HCT116 (cell line): ENCODE measurements around the gene C3orf52. TPM values are rescaled to one million over a fixed set of nuclear protein-coding genes. Genes with fewer than 3 reads are reported as not detected.

Experiments
- ATAC-seq: fragments of 200-7000 bp; cut with Tn5 transposase; 2 replicates; pipeline ENCODE4 v1.9.1; 2020; ENCODE audit warnings: mild to moderate bottlenecking, moderate library complexity
- BruUV-seq: library from RNA; stranded (reverse); fragments of 400-500 nt; replicated peaks from 2 replicates; lab custom pipeline; 2021; lab: Mats Ljungman, UMichigan
- CTCF ChIA-PET: fragments of 300-600 bp; sonication (Branson Sonifier 250); formaldehyde crosslinking; loops from one replicate; lab custom pipeline; 2021; ENCODE audit warnings: antibody characterized with exemption; lab: Charles Lee
- POLR2A ChIA-PET: fragments of 300-600, 350-600 bp; sonication (Branson Sonifier 250); formaldehyde crosslinking; loops from one replicate; lab custom pipeline; 2021; ENCODE audit warnings: antibody characterized with exemption; lab: Charles Lee
- RAD21 ChIA-PET, 2 experiments: fragments of 300-600 bp; sonication (Branson Sonifier 250); formaldehyde crosslinking; loops; one replicate each; lab custom pipeline; 2023; ENCODE audit warnings: low total read pairs in 2 of 2; ENCODE audit not compliant: uncharacterized antibody in 2 of 2, unreplicated experiment in 2 of 2, low non-redundant PET in 1 of 2; lab: Charles Lee
- DNase-seq: peaks from one replicate; pipeline ENCODE4 v3.0.0-alpha.2; 2010; ENCODE audit warnings: low read depth, low spot score
- H2AFZ ChIP-seq: fragments of 200-600 bp; shearing (Covaris generic), sonication (generic); 2 replicates; pipeline ENCODE4 v1.6.1; 2017; ENCODE audit warnings: low read depth, mixed run types, mixed read lengths, antibody characterized with exemption, low read length; ENCODE audit not compliant: poor library complexity, severe bottlenecking
- H3K27ac ChIP-seq: 2 replicates; pipeline ENCODE4 v1.5.1; 2012; ENCODE audit warnings: low read depth, low read length
- H3K27me3 ChIP-seq: fragments of 200-600 bp; sonication (generic); 2 replicates; pipeline ENCODE4 v1.6.1; 2016; ENCODE audit warnings: mixed run types, low read length, mixed read lengths; ENCODE audit not compliant: insufficient read depth
- H3K36me3 ChIP-seq, 2 experiments: fragments of 200-500 bp in 1 of 2; fragments of 200-600 bp in 1 of 2; sonication (Bioruptor generic) in 1 of 2; sonication (generic) in 1 of 2; 2 replicates each; pipeline versions ENCODE4 v1.5.1 to v1.6.1; 2014 to 2016; ENCODE audit warnings: low read length in 2 of 2, inconsistent platforms in 1 of 2, mixed read lengths in 1 of 2, mixed run types in 1 of 2; ENCODE audit not compliant: insufficient read depth in 2 of 2, control insufficient read depth in 1 of 2
- H3K4me1 ChIP-seq, 2 experiments: fragments of 200-600 bp in 1 of 2; sonication (generic) in 1 of 2; 2 replicates each; pipeline versions ENCODE4 v1.5.1 to v1.6.1; 2012 to 2017; ENCODE audit warnings: low read length in 2 of 2, inconsistent platforms in 1 of 2, mild to moderate bottlenecking in 1 of 2, mixed read lengths in 1 of 2, mixed run types in 1 of 2, moderate library complexity in 1 of 2; ENCODE audit not compliant: insufficient read depth in 2 of 2, control insufficient read depth in 1 of 2
- H3K4me2 ChIP-seq: fragments of 200-600 bp; sonication (generic); 2 replicates; pipeline ENCODE4 v1.6.1; 2017; ENCODE audit warnings: mixed run types, low read length, mixed read lengths
- H3K4me3 ChIP-seq, 2 experiments: fragments of 200-600 bp in 1 of 2; sonication (generic) in 1 of 2; replicated peaks in 1 of 2; 2 replicates each; pipeline ENCODE4 v1.5.1; 2011 to 2016; ENCODE audit warnings: low read length in 2 of 2, control low read depth in 1 of 2, low read depth in 1 of 2, mild to moderate bottlenecking in 1 of 2, mixed read lengths in 1 of 2, mixed run types in 1 of 2
- H3K79me2 ChIP-seq: fragments of 200-600 bp; sonication (generic); 2 replicates; pipeline ENCODE4 v1.6.1; 2017; ENCODE audit warnings: mild to moderate bottlenecking, mixed run types, low read length, moderate library complexity, mixed read lengths; ENCODE audit not compliant: insufficient read depth
- H3K9ac ChIP-seq: fragments of 200-600 bp; sonication (generic); 2 replicates; pipeline ENCODE4 v1.6.1; 2016; ENCODE audit warnings: low read length, mixed read lengths
- H3K9me2 ChIP-seq: fragments of 200-600 bp; sonication (generic), shearing (Covaris generic); 2 replicates; pipeline ENCODE4 v1.6.1; 2017; ENCODE audit warnings: mixed run types, mild to moderate bottlenecking, moderate library complexity; ENCODE audit not compliant: insufficient read depth
- H3K9me3 ChIP-seq, 2 experiments: fragments of 200-500 bp in 1 of 2; fragments of 200-600 bp in 1 of 2; sonication (Bioruptor generic) in 1 of 2; sonication (generic) in 1 of 2; 2 replicates each; pipeline ENCODE4 v1.6.1; 2014 to 2017; ENCODE audit warnings: low read length in 2 of 2, mixed read lengths in 2 of 2, inconsistent platforms in 1 of 2, low read depth in 1 of 2, mild to moderate bottlenecking in 1 of 2, mixed run types in 1 of 2, moderate library complexity in 1 of 2; ENCODE audit not compliant: control insufficient read depth in 1 of 2, insufficient read depth in 1 of 2
- H4K20me1 ChIP-seq: fragments of 200-600 bp; sonication (generic), shearing (Covaris generic); 2 replicates; pipeline ENCODE4 v1.6.1; 2017; ENCODE audit warnings: mixed run types, mild to moderate bottlenecking, moderate library complexity; ENCODE audit not compliant: insufficient read depth
- CBX3 ChIP-seq: IDR thresholded peaks from 2 replicates; pipeline ENCODE4 v1.6.1; 2012; ENCODE audit warnings: low read depth
- EGR1 ChIP-seq: IDR thresholded peaks from 2 replicates; pipeline ENCODE4 v1.6.1; 2012; ENCODE audit warnings: low read depth
- ELF1 ChIP-seq: IDR thresholded peaks from 2 replicates; pipeline ENCODE4 v1.6.1; 2012; ENCODE audit warnings: low read depth, borderline replicate concordance
- EZH2 ChIP-seq: fragments of 200-600 bp; sonication (generic); IDR thresholded peaks from 2 replicates; pipeline ENCODE4 v1.6.1; 2017; ENCODE audit warnings: antibody characterized with exemption, mixed run types
- EZH2phosphoT487 ChIP-seq: fragments of 200-600 bp; IDR thresholded peaks from 2 replicates; pipeline ENCODE4 v1.6.1; 2018; ENCODE audit warnings: antibody characterized with exemption, borderline replicate concordance
- FOSL1 ChIP-seq: IDR thresholded peaks from 2 replicates; pipeline ENCODE4 v1.6.1; 2012; ENCODE audit warnings: low read depth
- JUND ChIP-seq: IDR thresholded peaks from 2 replicates; pipeline ENCODE4 v1.6.1; 2012
- POLR2A ChIP-seq: IDR thresholded peaks from 2 replicates; pipeline ENCODE4 v1.7.0; 2011; ENCODE audit warnings: borderline replicate concordance; ENCODE audit not compliant: insufficient read depth, insufficient read length; ENCODE audit errors: extremely low read depth
- POLR2AphosphoS5 ChIP-seq: IDR thresholded peaks from 2 replicates; pipeline ENCODE4 v1.6.1; 2011; ENCODE audit warnings: mild to moderate bottlenecking, low read depth, low read length, moderate library complexity
- SIN3A ChIP-seq: IDR thresholded peaks from 2 replicates; pipeline ENCODE4 v1.6.1; 2012; ENCODE audit warnings: low read depth
- SP1 ChIP-seq: IDR thresholded peaks from 2 replicates; pipeline ENCODE4 v1.6.1; 2012; ENCODE audit warnings: low read depth
- TCF7L2 ChIP-seq: IDR thresholded peaks from 2 replicates; pipeline ENCODE4 v1.7.0; 2011; ENCODE audit warnings: borderline replicate concordance, inconsistent platforms; ENCODE audit not compliant: insufficient read depth, insufficient read length; ENCODE audit errors: extremely low read depth
- YY1 ChIP-seq: IDR thresholded peaks from 2 replicates; pipeline ENCODE4 v1.6.1; 2011; ENCODE audit warnings: low read length, low read depth, moderate library complexity, mild to moderate bottlenecking; ENCODE audit not compliant: insufficient replicate concordance; ENCODE audit errors: extremely low read depth
- ZFX ChIP-seq: fragments of 450-650 bp; IDR thresholded peaks from 2 replicates; pipeline ENCODE4 v1.6.1; 2017
- ZNF274 ChIP-seq: fragments of 200-500 bp; sonication (Bioruptor generic); IDR thresholded peaks from 2 replicates; pipeline ENCODE4 v1.6.1; 2014; ENCODE audit warnings: mild to moderate bottlenecking, low read depth, low read length, inconsistent platforms
- intact Hi-C: fragments of 100-400 bp; cut with micrococcal nuclease; formaldehyde crosslinking; loops from 2 replicates; pipeline ENCODE4 v1.10.0; 2022
- total RNA-seq: library from RNA; stranded (reverse); gene quantifications from one replicate; pipeline ENCODE4 v1.2.1, GENCODE V29; 2021; ENCODE audit not compliant: unreplicated experiment
- TF ChIP-seq, protein P1 (sequence below): IDR thresholded peaks from 2 replicates; pipeline ENCODE4 v1.6.1; 2012; ENCODE audit warnings: low read depth
- TF ChIP-seq, protein P2 (sequence below), 3 experiments: fragments of 200-600 bp in 1 of 3; sonication (generic) in 1 of 3; IDR thresholded peaks in 2 of 3; conservative IDR thresholded peaks in 1 of 3; 2 replicates each; pipeline ENCODE4 v1.5.1; 2012 to 2017; ENCODE audit warnings: low read depth in 2 of 3, low read length in 2 of 3, antibody characterized with exemption in 1 of 3, borderline replicate concordance in 1 of 3, control low read depth in 1 of 3, mild to moderate bottlenecking in 1 of 3, mixed read lengths in 1 of 3, mixed run types in 1 of 3, moderate library complexity in 1 of 3; ENCODE audit not compliant: insufficient read depth in 1 of 3
- TF ChIP-seq, protein P3 (sequence below): IDR thresholded peaks from 2 replicates; pipeline ENCODE4 v1.6.1; 2012
- TF ChIP-seq, protein P4 (sequence below): IDR thresholded peaks from 2 replicates; pipeline ENCODE4 v1.6.1; 2012

Gene C3orf52
- total RNA-seq, 1 experiment from 2014 or later = 14.3 TPM

DNA sequence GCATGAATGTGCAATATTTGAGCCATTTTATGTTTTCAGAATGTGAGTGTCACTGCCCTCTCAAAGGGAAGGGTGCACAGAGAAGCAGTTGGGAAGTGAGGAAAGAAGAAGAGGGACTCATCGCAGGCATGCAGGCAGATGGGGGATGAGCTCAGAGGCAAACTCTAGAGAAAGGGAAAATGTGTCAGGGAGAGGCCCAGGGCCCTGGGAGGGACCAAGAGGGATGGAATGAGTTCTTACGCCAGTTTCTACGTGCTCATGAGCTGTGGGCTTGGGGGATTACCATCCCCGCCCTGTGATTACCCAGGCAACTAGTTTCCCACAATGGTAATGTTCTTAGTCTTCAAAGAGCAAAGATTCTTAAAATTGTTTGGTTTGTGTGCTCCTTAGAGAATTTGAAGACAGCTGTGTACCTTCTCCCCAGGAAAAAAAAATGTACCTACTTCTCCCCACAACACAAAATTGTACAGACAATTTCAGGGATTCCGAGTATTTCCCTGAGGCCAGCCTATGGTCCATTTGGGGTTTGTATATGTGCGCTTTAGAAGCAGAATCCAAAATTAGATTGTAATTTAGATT lies 29.1 kb downstream of the C3orf52 start:
- TF ChIP-seq, protein P1, sequence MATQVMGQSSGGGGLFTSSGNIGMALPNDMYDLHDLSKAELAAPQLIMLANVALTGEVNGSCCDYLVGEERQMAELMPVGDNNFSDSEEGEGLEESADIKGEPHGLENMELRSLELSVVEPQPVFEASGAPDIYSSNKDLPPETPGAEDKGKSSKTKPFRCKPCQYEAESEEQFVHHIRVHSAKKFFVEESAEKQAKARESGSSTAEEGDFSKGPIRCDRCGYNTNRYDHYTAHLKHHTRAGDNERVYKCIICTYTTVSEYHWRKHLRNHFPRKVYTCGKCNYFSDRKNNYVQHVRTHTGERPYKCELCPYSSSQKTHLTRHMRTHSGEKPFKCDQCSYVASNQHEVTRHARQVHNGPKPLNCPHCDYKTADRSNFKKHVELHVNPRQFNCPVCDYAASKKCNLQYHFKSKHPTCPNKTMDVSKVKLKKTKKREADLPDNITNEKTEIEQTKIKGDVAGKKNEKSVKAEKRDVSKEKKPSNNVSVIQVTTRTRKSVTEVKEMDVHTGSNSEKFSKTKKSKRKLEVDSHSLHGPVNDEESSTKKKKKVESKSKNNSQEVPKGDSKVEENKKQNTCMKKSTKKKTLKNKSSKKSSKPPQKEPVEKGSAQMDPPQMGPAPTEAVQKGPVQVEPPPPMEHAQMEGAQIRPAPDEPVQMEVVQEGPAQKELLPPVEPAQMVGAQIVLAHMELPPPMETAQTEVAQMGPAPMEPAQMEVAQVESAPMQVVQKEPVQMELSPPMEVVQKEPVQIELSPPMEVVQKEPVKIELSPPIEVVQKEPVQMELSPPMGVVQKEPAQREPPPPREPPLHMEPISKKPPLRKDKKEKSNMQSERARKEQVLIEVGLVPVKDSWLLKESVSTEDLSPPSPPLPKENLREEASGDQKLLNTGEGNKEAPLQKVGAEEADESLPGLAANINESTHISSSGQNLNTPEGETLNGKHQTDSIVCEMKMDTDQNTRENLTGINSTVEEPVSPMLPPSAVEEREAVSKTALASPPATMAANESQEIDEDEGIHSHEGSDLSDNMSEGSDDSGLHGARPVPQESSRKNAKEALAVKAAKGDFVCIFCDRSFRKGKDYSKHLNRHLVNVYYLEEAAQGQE = no peak
- no peak for TF ChIP-seq CBX3
- TF ChIP-seq JUND = no peak
- TF ChIP-seq POLR2AphosphoS5 = no peak
- TF ChIP-seq EZH2phosphoT487 = no peak
- no peak for TF ChIP-seq EGR1
- no peak for TF ChIP-seq ELF1
- TF ChIP-seq SP1 = no peak
- no peak for TF ChIP-seq POLR2A
- no peak for TF ChIP-seq FOSL1
- TF ChIP-seq ZNF274 = no peak
- no peak for TF ChIP-seq YY1
- TF ChIP-seq EZH2 = no peak
- no peak for TF ChIP-seq SIN3A
- TF ChIP-seq, protein P2, sequence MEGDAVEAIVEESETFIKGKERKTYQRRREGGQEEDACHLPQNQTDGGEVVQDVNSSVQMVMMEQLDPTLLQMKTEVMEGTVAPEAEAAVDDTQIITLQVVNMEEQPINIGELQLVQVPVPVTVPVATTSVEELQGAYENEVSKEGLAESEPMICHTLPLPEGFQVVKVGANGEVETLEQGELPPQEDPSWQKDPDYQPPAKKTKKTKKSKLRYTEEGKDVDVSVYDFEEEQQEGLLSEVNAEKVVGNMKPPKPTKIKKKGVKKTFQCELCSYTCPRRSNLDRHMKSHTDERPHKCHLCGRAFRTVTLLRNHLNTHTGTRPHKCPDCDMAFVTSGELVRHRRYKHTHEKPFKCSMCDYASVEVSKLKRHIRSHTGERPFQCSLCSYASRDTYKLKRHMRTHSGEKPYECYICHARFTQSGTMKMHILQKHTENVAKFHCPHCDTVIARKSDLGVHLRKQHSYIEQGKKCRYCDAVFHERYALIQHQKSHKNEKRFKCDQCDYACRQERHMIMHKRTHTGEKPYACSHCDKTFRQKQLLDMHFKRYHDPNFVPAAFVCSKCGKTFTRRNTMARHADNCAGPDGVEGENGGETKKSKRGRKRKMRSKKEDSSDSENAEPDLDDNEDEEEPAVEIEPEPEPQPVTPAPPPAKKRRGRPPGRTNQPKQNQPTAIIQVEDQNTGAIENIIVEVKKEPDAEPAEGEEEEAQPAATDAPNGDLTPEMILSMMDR (IDR thresholded peaks at IDR 0.05 in 2 of 3, conservative IDR thresholded peaks at IDR 0.05 in 1 of 3; ENCODE audit: borderline replicate concordance in 1 of 3, insufficient read depth in 1 of 3, low read depth in 2 of 3, low read length in 2 of 3) = no peak
- TF ChIP-seq, protein P3, sequence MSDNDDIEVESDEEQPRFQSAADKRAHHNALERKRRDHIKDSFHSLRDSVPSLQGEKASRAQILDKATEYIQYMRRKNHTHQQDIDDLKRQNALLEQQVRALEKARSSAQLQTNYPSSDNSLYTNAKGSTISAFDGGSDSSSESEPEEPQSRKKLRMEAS = no peak
- TF ChIP-seq ZFX = no peak
- TF ChIP-seq, protein P4, sequence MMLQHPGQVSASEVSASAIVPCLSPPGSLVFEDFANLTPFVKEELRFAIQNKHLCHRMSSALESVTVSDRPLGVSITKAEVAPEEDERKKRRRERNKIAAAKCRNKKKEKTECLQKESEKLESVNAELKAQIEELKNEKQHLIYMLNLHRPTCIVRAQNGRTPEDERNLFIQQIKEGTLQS = no peak
- no peak for TF ChIP-seq TCF7L2
- Histone ChIP-seq H3K4me1 (no peaks in the 10 kb centered on the region), H3K36me3 (peaks cover 22 to 38% of the 10 kb centered on the region in 2 experiments; a peak in 3 of 4 replicates), H2AFZ (no peak overlapping the region), H3K4me3 (no peak overlapping the region), H3K9me3 (no peaks in the 10 kb centered on the region), H3K27me3 (no peaks in the 10 kb centered on the region), H3K79me2 (no peaks in the 10 kb centered on the region), H4K20me1 (no peaks in the 10 kb centered on the region), H3K4me2 (no peak overlapping the region), H3K9me2 (no peaks in the 10 kb centered on the region), H3K27ac (no peak overlapping the region), H3K9ac (no peak overlapping the region)
- ChIA-PET POLR2A (no interaction called here), RAD21 (no interaction called here), CTCF (no interaction called here)
- ATAC-seq (no peak), DNase-seq (no peak)
- intact Hi-C loops = loop anchor here (10.0 kb wide), 1 partner anchor 860 kb away; the partner anchor contains the start of gene CD200R1
- no TSS peak for BruUV-seq
